HCT116 (cell line): ENCODE results near the gene RNF11. TPM values are rescaled to one million over a fixed set of nuclear protein-coding genes. Genes with fewer than 3 reads are reported as not detected.

Source experiments
- ATAC-seq: fragments of 200-7000 bp; cut with Tn5 transposase; 2 replicates; pipeline ENCODE4 v1.9.1; 2020; ENCODE audit warnings: mild to moderate bottlenecking, moderate library complexity
- BruUV-seq: library from RNA; stranded (reverse); fragments of 400-500 nt; replicated peaks from 2 replicates; lab custom pipeline; 2021; lab: Mats Ljungman, UMichigan
- CTCF ChIA-PET: fragments of 300-600 bp; sonication (Branson Sonifier 250); formaldehyde crosslinking; loops from one replicate; lab custom pipeline; 2021; ENCODE audit warnings: antibody characterized with exemption; lab: Charles Lee
- POLR2A ChIA-PET: fragments of 300-600, 350-600 bp; sonication (Branson Sonifier 250); formaldehyde crosslinking; loops from one replicate; lab custom pipeline; 2021; ENCODE audit warnings: antibody characterized with exemption; lab: Charles Lee
- RAD21 ChIA-PET, 2 experiments: fragments of 300-600 bp; sonication (Branson Sonifier 250); formaldehyde crosslinking; loops; one replicate each; lab custom pipeline; 2023; ENCODE audit warnings: low total read pairs in 2 of 2; ENCODE audit not compliant: uncharacterized antibody in 2 of 2, unreplicated experiment in 2 of 2, low non-redundant PET in 1 of 2; lab: Charles Lee
- DNase-seq: peaks from one replicate; pipeline ENCODE4 v3.0.0-alpha.2; 2010; ENCODE audit warnings: low read depth, low spot score
- H2AFZ ChIP-seq: fragments of 200-600 bp; shearing (Covaris generic), sonication (generic); 2 replicates; pipeline ENCODE4 v1.6.1; 2017; ENCODE audit warnings: low read depth, mixed run types, mixed read lengths, antibody characterized with exemption, low read length; ENCODE audit not compliant: poor library complexity, severe bottlenecking
- H3K27ac ChIP-seq: 2 replicates; pipeline ENCODE4 v1.5.1; 2012; ENCODE audit warnings: low read depth, low read length
- H3K27me3 ChIP-seq: fragments of 200-600 bp; sonication (generic); 2 replicates; pipeline ENCODE4 v1.6.1; 2016; ENCODE audit warnings: mixed run types, low read length, mixed read lengths; ENCODE audit not compliant: insufficient read depth
- H3K36me3 ChIP-seq, 2 experiments: fragments of 200-500 bp in 1 of 2; fragments of 200-600 bp in 1 of 2; sonication (Bioruptor generic) in 1 of 2; sonication (generic) in 1 of 2; 2 replicates each; pipeline versions ENCODE4 v1.5.1 to v1.6.1; 2014 to 2016; ENCODE audit warnings: low read length in 2 of 2, inconsistent platforms in 1 of 2, mixed read lengths in 1 of 2, mixed run types in 1 of 2; ENCODE audit not compliant: insufficient read depth in 2 of 2, control insufficient read depth in 1 of 2
- H3K4me1 ChIP-seq, 2 experiments: fragments of 200-600 bp in 1 of 2; sonication (generic) in 1 of 2; 2 replicates each; pipeline versions ENCODE4 v1.5.1 to v1.6.1; 2012 to 2017; ENCODE audit warnings: low read length in 2 of 2, inconsistent platforms in 1 of 2, mild to moderate bottlenecking in 1 of 2, mixed read lengths in 1 of 2, mixed run types in 1 of 2, moderate library complexity in 1 of 2; ENCODE audit not compliant: insufficient read depth in 2 of 2, control insufficient read depth in 1 of 2
- H3K4me2 ChIP-seq: fragments of 200-600 bp; sonication (generic); 2 replicates; pipeline ENCODE4 v1.6.1; 2017; ENCODE audit warnings: mixed run types, low read length, mixed read lengths
- H3K4me3 ChIP-seq, 2 experiments: fragments of 200-600 bp in 1 of 2; sonication (generic) in 1 of 2; replicated peaks in 1 of 2; 2 replicates each; pipeline ENCODE4 v1.5.1; 2011 to 2016; ENCODE audit warnings: low read length in 2 of 2, control low read depth in 1 of 2, low read depth in 1 of 2, mild to moderate bottlenecking in 1 of 2, mixed read lengths in 1 of 2, mixed run types in 1 of 2
- H3K79me2 ChIP-seq: fragments of 200-600 bp; sonication (generic); 2 replicates; pipeline ENCODE4 v1.6.1; 2017; ENCODE audit warnings: mild to moderate bottlenecking, mixed run types, low read length, moderate library complexity, mixed read lengths; ENCODE audit not compliant: insufficient read depth
- H3K9ac ChIP-seq: fragments of 200-600 bp; sonication (generic); 2 replicates; pipeline ENCODE4 v1.6.1; 2016; ENCODE audit warnings: low read length, mixed read lengths
- H3K9me2 ChIP-seq: fragments of 200-600 bp; sonication (generic), shearing (Covaris generic); 2 replicates; pipeline ENCODE4 v1.6.1; 2017; ENCODE audit warnings: mixed run types, mild to moderate bottlenecking, moderate library complexity; ENCODE audit not compliant: insufficient read depth
- H3K9me3 ChIP-seq, 2 experiments: fragments of 200-500 bp in 1 of 2; fragments of 200-600 bp in 1 of 2; sonication (Bioruptor generic) in 1 of 2; sonication (generic) in 1 of 2; 2 replicates each; pipeline ENCODE4 v1.6.1; 2014 to 2017; ENCODE audit warnings: low read length in 2 of 2, mixed read lengths in 2 of 2, inconsistent platforms in 1 of 2, low read depth in 1 of 2, mild to moderate bottlenecking in 1 of 2, mixed run types in 1 of 2, moderate library complexity in 1 of 2; ENCODE audit not compliant: control insufficient read depth in 1 of 2, insufficient read depth in 1 of 2
- H4K20me1 ChIP-seq: fragments of 200-600 bp; sonication (generic), shearing (Covaris generic); 2 replicates; pipeline ENCODE4 v1.6.1; 2017; ENCODE audit warnings: mixed run types, mild to moderate bottlenecking, moderate library complexity; ENCODE audit not compliant: insufficient read depth
- CBX3 ChIP-seq: IDR thresholded peaks from 2 replicates; pipeline ENCODE4 v1.6.1; 2012; ENCODE audit warnings: low read depth
- CEBPB ChIP-seq: IDR thresholded peaks from 2 replicates; pipeline ENCODE4 v1.6.1; 2012; ENCODE audit warnings: low read depth
- EZH2phosphoT487 ChIP-seq: fragments of 200-600 bp; IDR thresholded peaks from 2 replicates; pipeline ENCODE4 v1.6.1; 2018; ENCODE audit warnings: antibody characterized with exemption, borderline replicate concordance
- POLR2AphosphoS5 ChIP-seq: IDR thresholded peaks from 2 replicates; pipeline ENCODE4 v1.6.1; 2011; ENCODE audit warnings: mild to moderate bottlenecking, low read depth, low read length, moderate library complexity
- SRF ChIP-seq: IDR thresholded peaks from 2 replicates; pipeline ENCODE4 v1.6.1; 2012; ENCODE audit warnings: low read depth
- TCF7L2 ChIP-seq: IDR thresholded peaks from 2 replicates; pipeline ENCODE4 v1.7.0; 2011; ENCODE audit warnings: borderline replicate concordance, inconsistent platforms; ENCODE audit not compliant: insufficient read depth, insufficient read length; ENCODE audit errors: extremely low read depth
- intact Hi-C: fragments of 100-400 bp; cut with micrococcal nuclease; formaldehyde crosslinking; loops from 2 replicates; pipeline ENCODE4 v1.10.0; 2022
- total RNA-seq: library from RNA; stranded (reverse); gene quantifications from one replicate; pipeline ENCODE4 v1.2.1, GENCODE V29; 2021; ENCODE audit not compliant: unreplicated experiment
- TF ChIP-seq, protein P1 (sequence below): IDR thresholded peaks from 2 replicates; pipeline ENCODE4 v1.6.1; 2012
- TF ChIP-seq, protein P2 (sequence below), 3 experiments: fragments of 200-600 bp in 1 of 3; sonication (generic) in 1 of 3; IDR thresholded peaks in 2 of 3; conservative IDR thresholded peaks in 1 of 3; 2 replicates each; pipeline ENCODE4 v1.5.1; 2012 to 2017; ENCODE audit warnings: low read depth in 2 of 3, low read length in 2 of 3, antibody characterized with exemption in 1 of 3, borderline replicate concordance in 1 of 3, control low read depth in 1 of 3, mild to moderate bottlenecking in 1 of 3, mixed read lengths in 1 of 3, mixed run types in 1 of 3, moderate library complexity in 1 of 3; ENCODE audit not compliant: insufficient read depth in 1 of 3
- TF ChIP-seq, protein P3 (sequence below): IDR thresholded peaks from 2 replicates; pipeline ENCODE4 v1.6.1; 2011; ENCODE audit warnings: mild to moderate bottlenecking, low read length, moderate library complexity; ENCODE audit not compliant: insufficient replicate concordance; ENCODE audit errors: extremely low read depth

Gene RNF11
- total RNA-seq, 1 experiment from 2014 or later, result 60.9 TPM

DNA sequence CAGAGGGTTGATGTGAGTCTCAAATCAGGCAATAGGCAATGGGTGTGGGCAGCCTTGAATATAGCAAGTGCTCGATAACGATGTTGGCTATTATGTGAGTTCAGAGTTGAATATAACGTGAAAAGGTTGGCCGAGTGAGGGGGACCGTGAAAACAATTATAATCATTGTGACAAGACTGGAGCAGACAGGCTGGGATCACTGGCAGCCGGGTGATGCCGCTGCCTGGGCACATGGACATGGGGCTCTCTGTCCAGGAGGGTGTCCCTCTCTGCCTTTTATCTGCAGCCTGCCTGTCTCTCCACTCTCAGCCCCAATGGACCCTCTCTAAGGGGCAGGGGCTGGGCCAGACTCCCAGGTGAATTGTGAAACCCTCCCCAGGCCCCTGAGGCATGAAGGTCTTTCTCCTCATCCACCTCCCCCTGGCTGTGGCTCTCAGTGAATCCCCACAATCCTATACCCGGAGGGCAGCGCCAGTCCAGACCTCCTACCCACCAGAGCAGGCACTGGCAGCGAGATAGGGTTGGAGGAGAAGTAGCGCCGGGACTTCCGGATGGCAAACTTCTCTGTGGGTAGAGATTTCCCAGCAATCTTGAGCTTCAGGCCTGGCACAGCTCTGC is 57.9 kb downstream of the RNF11 start:
- BruUV-seq, result no TSS peak
- ATAC-seq (no peak), DNase-seq (no peak)
- peaks cover 0 to 23% of the 10 kb centered on the region in 2 experiments; a peak in 2 of 4 replicates for H3K4me1 ChIP-seq
- ChIA-PET POLR2A (no interaction called here), RAD21 (no interaction called here), CTCF (no interaction called here)
- no peaks in the 10 kb centered on the region for H3K36me3 ChIP-seq
- intact Hi-C loops, result loop anchor here (10.0 kb wide), 1 partner anchor 539 kb away; no protein-coding TSS in a partner anchor
- no peaks in the 10 kb centered on the region for H3K9me2 ChIP-seq
- H3K4me2 ChIP-seq, result no peak overlapping the region
- H3K27ac ChIP-seq, result no peak overlapping the region
- no peak overlapping the region for H2AFZ ChIP-seq
- H4K20me1 ChIP-seq, result no peaks in the 10 kb centered on the region
- TF ChIP-seq CEBPB, result no peak
- no peak for TF ChIP-seq EZH2phosphoT487
- no peak for TF ChIP-seq CBX3
- no peak for TF ChIP-seq POLR2AphosphoS5
- no peak for TF ChIP-seq TCF7L2
- no peak for TF ChIP-seq SRF
- TF ChIP-seq, protein P1, sequence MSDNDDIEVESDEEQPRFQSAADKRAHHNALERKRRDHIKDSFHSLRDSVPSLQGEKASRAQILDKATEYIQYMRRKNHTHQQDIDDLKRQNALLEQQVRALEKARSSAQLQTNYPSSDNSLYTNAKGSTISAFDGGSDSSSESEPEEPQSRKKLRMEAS, result no peak
- TF ChIP-seq, protein P2, sequence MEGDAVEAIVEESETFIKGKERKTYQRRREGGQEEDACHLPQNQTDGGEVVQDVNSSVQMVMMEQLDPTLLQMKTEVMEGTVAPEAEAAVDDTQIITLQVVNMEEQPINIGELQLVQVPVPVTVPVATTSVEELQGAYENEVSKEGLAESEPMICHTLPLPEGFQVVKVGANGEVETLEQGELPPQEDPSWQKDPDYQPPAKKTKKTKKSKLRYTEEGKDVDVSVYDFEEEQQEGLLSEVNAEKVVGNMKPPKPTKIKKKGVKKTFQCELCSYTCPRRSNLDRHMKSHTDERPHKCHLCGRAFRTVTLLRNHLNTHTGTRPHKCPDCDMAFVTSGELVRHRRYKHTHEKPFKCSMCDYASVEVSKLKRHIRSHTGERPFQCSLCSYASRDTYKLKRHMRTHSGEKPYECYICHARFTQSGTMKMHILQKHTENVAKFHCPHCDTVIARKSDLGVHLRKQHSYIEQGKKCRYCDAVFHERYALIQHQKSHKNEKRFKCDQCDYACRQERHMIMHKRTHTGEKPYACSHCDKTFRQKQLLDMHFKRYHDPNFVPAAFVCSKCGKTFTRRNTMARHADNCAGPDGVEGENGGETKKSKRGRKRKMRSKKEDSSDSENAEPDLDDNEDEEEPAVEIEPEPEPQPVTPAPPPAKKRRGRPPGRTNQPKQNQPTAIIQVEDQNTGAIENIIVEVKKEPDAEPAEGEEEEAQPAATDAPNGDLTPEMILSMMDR (IDR thresholded peaks at IDR 0.05 in 2 of 3, conservative IDR thresholded peaks at IDR 0.05 in 1 of 3; ENCODE audit: borderline replicate concordance in 1 of 3, insufficient read depth in 1 of 3, low read depth in 2 of 3, low read length in 2 of 3), result no peak
- TF ChIP-seq, protein P3, sequence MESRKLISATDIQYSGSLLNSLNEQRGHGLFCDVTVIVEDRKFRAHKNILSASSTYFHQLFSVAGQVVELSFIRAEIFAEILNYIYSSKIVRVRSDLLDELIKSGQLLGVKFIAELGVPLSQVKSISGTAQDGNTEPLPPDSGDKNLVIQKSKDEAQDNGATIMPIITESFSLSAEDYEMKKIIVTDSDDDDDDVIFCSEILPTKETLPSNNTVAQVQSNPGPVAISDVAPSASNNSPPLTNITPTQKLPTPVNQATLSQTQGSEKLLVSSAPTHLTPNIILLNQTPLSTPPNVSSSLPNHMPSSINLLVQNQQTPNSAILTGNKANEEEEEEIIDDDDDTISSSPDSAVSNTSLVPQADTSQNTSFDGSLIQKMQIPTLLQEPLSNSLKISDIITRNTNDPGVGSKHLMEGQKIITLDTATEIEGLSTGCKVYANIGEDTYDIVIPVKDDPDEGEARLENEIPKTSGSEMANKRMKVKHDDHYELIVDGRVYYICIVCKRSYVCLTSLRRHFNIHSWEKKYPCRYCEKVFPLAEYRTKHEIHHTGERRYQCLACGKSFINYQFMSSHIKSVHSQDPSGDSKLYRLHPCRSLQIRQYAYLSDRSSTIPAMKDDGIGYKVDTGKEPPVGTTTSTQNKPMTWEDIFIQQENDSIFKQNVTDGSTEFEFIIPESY, result no peak
- H3K4me3 ChIP-seq, result no peak overlapping the region
- H3K79me2 ChIP-seq, result no peaks in the 10 kb centered on the region
- no peaks in the 10 kb centered on the region for H3K9me3 ChIP-seq
- no peaks in the 10 kb centered on the region for H3K27me3 ChIP-seq
- H3K9ac ChIP-seq, result no peak overlapping the region
